Sigmoid colon (tissue), 4 donors: ENCODE data around the gene MSLN.

ENCODE experiments used
- CTCF ChIP-seq, 4 experiments: fragments of 450-650 bp in 3 of 4; fragments of 200-600 bp in 1 of 4; IDR thresholded peaks; one replicate each; pipeline ENCODE4 v1.5.1; 2016 to 2019; ENCODE audit warnings: antibody characterized with exemption in 4 of 4, mild to moderate bottlenecking in 3 of 4, moderate library complexity in 2 of 4
- POLR2A ChIP-seq, 2 donors: fragments of 450-650 bp; IDR thresholded peaks; one replicate each; pipeline ENCODE4 v1.6.1; 2016; ENCODE audit warnings: antibody characterized with exemption in 2 of 2, mild to moderate bottlenecking in 2 of 2, moderate library complexity in 2 of 2
- POLR2AphosphoS5 ChIP-seq, 4 donors: sonication (generic); formaldehyde crosslinking; IDR thresholded peaks; one replicate each; pipeline ENCODE4 v1.6.1; 2017; ENCODE audit warnings: antibody characterized with exemption in 4 of 4

DNA sequence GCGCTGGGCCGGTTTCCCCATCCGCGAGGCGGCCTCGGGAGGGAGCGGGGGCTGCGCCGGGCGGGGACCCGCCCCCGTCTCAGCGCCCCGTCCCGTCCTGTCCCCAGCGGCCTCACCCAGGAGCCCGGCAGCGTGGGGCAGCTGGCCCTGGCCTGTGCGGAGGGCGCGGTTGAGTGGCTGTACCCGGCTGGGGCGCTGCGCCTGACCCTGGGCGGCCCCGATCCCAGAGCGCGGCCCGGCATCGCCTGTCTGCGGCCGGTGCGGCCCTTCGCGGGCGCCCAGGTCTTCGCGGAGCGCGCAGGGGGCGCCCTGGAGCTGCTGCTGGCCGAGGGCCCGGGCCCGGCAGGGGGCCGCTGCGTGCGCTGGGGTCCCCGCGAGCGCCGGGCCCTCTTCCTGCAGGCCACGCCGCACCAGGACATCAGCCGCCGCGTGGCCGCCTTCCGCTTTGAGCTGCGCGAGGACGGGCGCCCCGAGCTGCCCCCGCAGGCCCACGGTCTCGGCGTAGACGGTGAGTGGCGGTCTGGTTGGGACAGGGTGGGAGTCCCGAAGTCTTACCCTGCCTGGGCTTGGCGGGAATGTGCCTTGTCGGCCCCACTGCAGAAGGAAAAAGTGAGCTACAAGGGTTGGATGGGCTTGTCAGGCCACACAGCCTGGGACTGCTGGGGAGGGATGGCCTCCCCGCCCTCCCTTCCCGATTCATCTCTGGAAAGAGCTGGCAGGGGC, 44.9 kb upstream of the MSLN start:
- no peak for TF ChIP-seq POLR2A (IDR thresholded peaks at IDR 0.05)
- TF ChIP-seq CTCF (IDR thresholded peaks at IDR 0.05) = no peak
- no peak for TF ChIP-seq POLR2AphosphoS5 (IDR thresholded peaks at IDR 0.05)
